WTC11 (cell line): ENCODE measurements around the gene APOO. TPM values are rescaled to one million over a fixed set of nuclear protein-coding genes. Genes with fewer than 3 reads are reported as not detected.

Experiments used
- ATAC-seq: fragments of 200-7000 bp; cut with Tn5 transposase; 2 replicates; pipeline ENCODE4 v1.10.0; 2021; ENCODE audit warnings: mild to moderate bottlenecking, moderate library complexity
- CTCF ChIA-PET: fragments of 300-600 bp; sonication (Branson Sonifier 250); formaldehyde crosslinking; loops from one replicate; lab custom pipeline; 2021; ENCODE audit warnings: antibody characterized with exemption; lab: Charles Lee
- POLR2A ChIA-PET: fragments of 350-600 bp; sonication (Branson Sonifier 250); formaldehyde crosslinking; loops from one replicate; lab custom pipeline; 2021; ENCODE audit warnings: antibody characterized with exemption; lab: Charles Lee
- DNase-seq: peaks from one replicate; pipeline ENCODE4 v3.0.0; 2021; ENCODE audit warnings: low spot score
- H3K27ac Mint-ChIP-seq: 2 replicates; pipeline ENCODE4 v1.8.0; 2021; ENCODE audit warnings: mixed read lengths
- H3K27me3 Mint-ChIP-seq: 2 replicates; pipeline ENCODE4 v1.8.0; 2021; ENCODE audit warnings: low read depth, mild to moderate bottlenecking, moderate library complexity, mixed read lengths
- H3K36me3 Mint-ChIP-seq: 2 replicates; pipeline ENCODE4 v1.8.0; 2021; ENCODE audit warnings: mixed read lengths
- H3K4me1 Mint-ChIP-seq: 2 replicates; pipeline ENCODE4 v1.8.0; 2022; ENCODE audit warnings: mixed read lengths
- H3K4me3 Mint-ChIP-seq: 2 replicates; pipeline ENCODE4 v1.8.0; 2021; ENCODE audit warnings: mild to moderate bottlenecking, moderate library complexity, mixed read lengths
- H3K9me3 Mint-ChIP-seq: 2 replicates; pipeline ENCODE4 v1.8.0; 2021; ENCODE audit warnings: mixed read lengths
- CREB1 ChIP-seq: sonication (generic); formaldehyde crosslinking; IDR thresholded peaks from 2 replicates; pipeline ENCODE4 v1.8.0; 2023; ENCODE audit warnings: mild to moderate bottlenecking, missing genetic modification reagents
- E2F1 ChIP-seq: sonication (generic); formaldehyde crosslinking; IDR thresholded peaks from 2 replicates; pipeline ENCODE4 v1.8.0; 2022; ENCODE audit warnings: mild to moderate bottlenecking, missing genetic modification reagents
- ETV6 ChIP-seq: sonication (generic); formaldehyde crosslinking; IDR thresholded peaks from 2 replicates; pipeline ENCODE4 v1.8.1; 2022; ENCODE audit warnings: mild to moderate bottlenecking, missing genetic modification reagents
- FOXP1 ChIP-seq: sonication (generic); formaldehyde crosslinking; IDR thresholded peaks from 2 replicates; pipeline ENCODE4 v1.8.0; 2022; ENCODE audit warnings: missing genetic modification reagents, mild to moderate bottlenecking, moderate library complexity, borderline replicate concordance
- GRHL2 ChIP-seq: fragments of 250-450 bp; sonication (Bioruptor Pico); IDR thresholded peaks from 2 replicates; pipeline ENCODE4 v1.8.0; 2022; ENCODE audit warnings: mild to moderate bottlenecking, moderate library complexity; ENCODE audit not compliant: insufficient replicate concordance, severe bottlenecking
- MLX ChIP-seq: sonication (generic); formaldehyde crosslinking; IDR thresholded peaks from 2 replicates; pipeline ENCODE4 v1.8.1; 2023; ENCODE audit warnings: mild to moderate bottlenecking, missing genetic modification reagents, moderate library complexity
- OVOL2 ChIP-seq: fragments of 250-450 bp; sonication (Bioruptor Pico); IDR thresholded peaks from 2 replicates; pipeline ENCODE4 v1.9.0; 2021; ENCODE audit warnings: mild to moderate bottlenecking, borderline replicate concordance
- RORB ChIP-seq: fragments of 250-450 bp; sonication (Bioruptor Pico); IDR thresholded peaks from 2 replicates; pipeline ENCODE4 v1.9.0; 2021; ENCODE audit warnings: mild to moderate bottlenecking
- SMAD4 ChIP-seq: sonication (generic); formaldehyde crosslinking; IDR thresholded peaks from 2 replicates; pipeline ENCODE4 v1.8.0; 2022; ENCODE audit warnings: mild to moderate bottlenecking, missing genetic modification reagents
- TEAD1 ChIP-seq: sonication (generic); formaldehyde crosslinking; IDR thresholded peaks from 2 replicates; pipeline ENCODE4 v1.8.0; 2022; ENCODE audit warnings: mild to moderate bottlenecking, missing genetic modification reagents
- USF1 ChIP-seq: sonication (generic); formaldehyde crosslinking; IDR thresholded peaks from 2 replicates; pipeline ENCODE4 v1.8.0; 2022; ENCODE audit warnings: mild to moderate bottlenecking, missing genetic modification reagents
- ZNF138 ChIP-seq: sonication (generic); formaldehyde crosslinking; conservative IDR thresholded peaks from 2 replicates; pipeline ENCODE4 v1.8.1; 2022; ENCODE audit warnings: mild to moderate bottlenecking, moderate library complexity, missing genetic modification reagents
- ZNF317 ChIP-seq: sonication (generic); formaldehyde crosslinking; IDR thresholded peaks from 2 replicates; pipeline ENCODE4 v1.8.1; 2023; ENCODE audit warnings: low read depth, mild to moderate bottlenecking, moderate library complexity, missing genetic modification reagents, borderline replicate concordance
- ZNF423 ChIP-seq: fragments of 250-450 bp; sonication (Bioruptor Pico); IDR thresholded peaks from 2 replicates; pipeline ENCODE4 v2.1.2; 2022; ENCODE audit warnings: mild to moderate bottlenecking, moderate library complexity
- ZSCAN18 ChIP-seq: fragments of 250-450 bp; sonication (Bioruptor Pico); IDR thresholded peaks from 2 replicates; pipeline ENCODE4 v2.1.2; 2022; ENCODE audit warnings: mild to moderate bottlenecking, moderate library complexity
- total RNA-seq: library from RNA; stranded (reverse); gene quantifications from 3 replicates; pipeline ENCODE4 v1.2.3, GENCODE V29; 2021
- TF ChIP-seq, protein P1 (sequence below): sonication (generic); formaldehyde crosslinking; IDR thresholded peaks from 2 replicates; pipeline ENCODE4 v1.8.1; 2022; ENCODE audit warnings: low read depth, mild to moderate bottlenecking, moderate library complexity, missing genetic modification reagents, borderline replicate concordance
- TF ChIP-seq, protein P2 (sequence below): sonication (generic); formaldehyde crosslinking; IDR thresholded peaks from 2 replicates; pipeline ENCODE4 v1.8.1; 2023; ENCODE audit warnings: mild to moderate bottlenecking, missing genetic modification reagents, borderline replicate concordance
- TF ChIP-seq, protein P3 (sequence below): sonication (generic); formaldehyde crosslinking; IDR thresholded peaks from 2 replicates; pipeline ENCODE4 v1.8.0; 2022; ENCODE audit warnings: mild to moderate bottlenecking, missing genetic modification reagents

The APOO gene
- total RNA-seq, 1 experiment from 2014 or later: 55.5 TPM

- TF ChIP-seq, protein P1, sequence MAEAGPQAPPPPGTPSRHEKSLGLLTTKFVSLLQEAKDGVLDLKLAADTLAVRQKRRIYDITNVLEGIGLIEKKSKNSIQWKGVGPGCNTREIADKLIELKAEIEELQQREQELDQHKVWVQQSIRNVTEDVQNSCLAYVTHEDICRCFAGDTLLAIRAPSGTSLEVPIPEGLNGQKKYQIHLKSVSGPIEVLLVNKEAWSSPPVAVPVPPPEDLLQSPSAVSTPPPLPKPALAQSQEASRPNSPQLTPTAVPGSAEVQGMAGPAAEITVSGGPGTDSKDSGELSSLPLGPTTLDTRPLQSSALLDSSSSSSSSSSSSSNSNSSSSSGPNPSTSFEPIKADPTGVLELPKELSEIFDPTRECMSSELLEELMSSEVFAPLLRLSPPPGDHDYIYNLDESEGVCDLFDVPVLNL (CRISPR knock-in tag): no peak
- TF ChIP-seq, all 79 proteins: peak for 0
These were observed 46.7 kb upstream of the APOO start (continued) for GRCh38 chrX:23954396-23954795.

GRCh38 chrX:23953908-23954269 lies 46.2 kb upstream of the APOO start:
- TF ChIP-seq FOXP1 (CRISPR knock-in tag): no peak
- no peak for TF ChIP-seq MLX (CRISPR knock-in tag)
- no peak for TF ChIP-seq GRHL2 (CRISPR knock-in tag)
- TF ChIP-seq RORB (CRISPR knock-in tag): no peak
- TF ChIP-seq ZNF317: no peak
- TF ChIP-seq USF1 (CRISPR knock-in tag): no peak
- TF ChIP-seq CREB1 (CRISPR knock-in tag): no peak
- TF ChIP-seq ZSCAN18 (CRISPR knock-in tag): no peak
- TF ChIP-seq ETV6 (CRISPR knock-in tag): no peak
- no peak for TF ChIP-seq ZNF138
- DNase-seq: no peak
- H3K27me3 Mint-ChIP-seq: no peaks in the 10 kb centered on the region
- peaks cover 23% of the 10 kb centered on the region for H3K4me1 Mint-ChIP-seq
- POLR2A ChIA-PET: no interaction called here
- ATAC-seq: no peak
- CTCF ChIA-PET: interaction anchor here (0.6 kb wide), 1 partner anchor 44 kb away, joined by 3 read pairs; no protein-coding TSS in a partner anchor
- H3K27ac Mint-ChIP-seq: no peak overlapping the region
- H3K4me3 Mint-ChIP-seq: no peak overlapping the region
- H3K9me3 Mint-ChIP-seq: no peaks in the 10 kb centered on the region
- H3K36me3 Mint-ChIP-seq: no peaks in the 10 kb centered on the region

DNA sequence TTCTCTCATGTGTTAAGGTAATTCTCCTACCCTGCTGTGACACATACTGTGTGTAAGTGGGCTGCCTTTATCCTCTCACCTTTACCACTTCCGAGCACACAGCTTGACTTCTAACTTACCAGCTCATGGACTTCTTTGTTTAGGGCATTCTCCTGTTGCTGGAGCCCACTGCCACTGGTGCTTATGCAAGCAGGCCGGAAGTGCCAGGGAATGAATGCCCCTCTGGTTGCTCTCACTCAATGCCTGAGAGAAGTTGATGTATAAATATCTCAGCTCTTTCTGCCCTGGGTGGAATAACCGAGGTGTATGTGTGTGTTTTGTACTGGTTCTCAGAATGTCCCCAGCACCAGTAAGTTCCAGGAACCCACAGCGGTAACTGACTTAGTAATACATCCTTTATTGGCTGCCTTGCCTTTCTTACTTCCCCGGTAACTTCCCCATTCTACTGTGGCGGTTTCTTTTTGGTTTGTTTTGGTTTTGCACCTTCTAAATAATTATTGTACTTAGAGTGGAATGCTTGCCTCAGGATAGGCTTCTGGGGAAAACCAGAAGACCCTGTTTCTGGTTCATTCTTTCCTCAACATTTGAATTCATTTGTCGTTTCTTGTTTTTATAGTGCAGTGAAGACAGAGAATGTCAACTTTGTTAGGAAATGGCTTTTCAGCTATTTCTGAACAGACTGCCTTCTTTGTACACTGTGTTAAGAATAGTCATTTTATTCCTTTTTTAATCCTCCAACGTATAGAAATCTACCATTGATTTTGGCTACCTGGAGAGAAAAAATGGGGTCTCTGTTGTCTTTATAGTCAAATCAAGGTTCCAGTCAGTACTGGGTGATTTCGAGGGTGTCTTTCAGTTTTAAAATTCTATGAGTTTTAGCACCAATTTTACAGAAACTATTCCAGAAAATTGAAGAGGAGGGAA lies 45.5 kb upstream of the APOO start:
- Mint-ChIP-seq H3K36me3 (no peaks in the 10 kb centered on the region), H3K9me3 (no peaks in the 10 kb centered on the region), H3K27me3 (no peaks in the 10 kb centered on the region), H3K4me3 (peak overlapping the region; percentile 32), H3K4me1 (peaks cover 23% of the 10 kb centered on the region), H3K27ac (peak overlapping the region; percentile 79)
- CTCF ChIA-PET: interaction anchor here (0.6 to 1.2 kb wide), 4 partner anchors 16 to 101 kb away, joined by 3 to 6 read pairs (median 3); partner anchors contain the start of genes APOO, CXorf58 and EIF2S3
- DNase-seq (peak; percentile 12), ATAC-seq (peak; percentile 91)
- POLR2A ChIA-PET: no interaction called here
- TF ChIP-seq ZNF423 (CRISPR knock-in tag) (peak; percentile 92), TEAD1 (peak; percentile 46; the same call in 1 of the 2 replicates), E2F1 (CRISPR knock-in tag) (no peak), OVOL2 (CRISPR knock-in tag) (no peak), SMAD4 (CRISPR knock-in tag) (no peak)
- TF ChIP-seq, protein P1 (CRISPR knock-in tag): no peak
- TF ChIP-seq, protein P2, sequence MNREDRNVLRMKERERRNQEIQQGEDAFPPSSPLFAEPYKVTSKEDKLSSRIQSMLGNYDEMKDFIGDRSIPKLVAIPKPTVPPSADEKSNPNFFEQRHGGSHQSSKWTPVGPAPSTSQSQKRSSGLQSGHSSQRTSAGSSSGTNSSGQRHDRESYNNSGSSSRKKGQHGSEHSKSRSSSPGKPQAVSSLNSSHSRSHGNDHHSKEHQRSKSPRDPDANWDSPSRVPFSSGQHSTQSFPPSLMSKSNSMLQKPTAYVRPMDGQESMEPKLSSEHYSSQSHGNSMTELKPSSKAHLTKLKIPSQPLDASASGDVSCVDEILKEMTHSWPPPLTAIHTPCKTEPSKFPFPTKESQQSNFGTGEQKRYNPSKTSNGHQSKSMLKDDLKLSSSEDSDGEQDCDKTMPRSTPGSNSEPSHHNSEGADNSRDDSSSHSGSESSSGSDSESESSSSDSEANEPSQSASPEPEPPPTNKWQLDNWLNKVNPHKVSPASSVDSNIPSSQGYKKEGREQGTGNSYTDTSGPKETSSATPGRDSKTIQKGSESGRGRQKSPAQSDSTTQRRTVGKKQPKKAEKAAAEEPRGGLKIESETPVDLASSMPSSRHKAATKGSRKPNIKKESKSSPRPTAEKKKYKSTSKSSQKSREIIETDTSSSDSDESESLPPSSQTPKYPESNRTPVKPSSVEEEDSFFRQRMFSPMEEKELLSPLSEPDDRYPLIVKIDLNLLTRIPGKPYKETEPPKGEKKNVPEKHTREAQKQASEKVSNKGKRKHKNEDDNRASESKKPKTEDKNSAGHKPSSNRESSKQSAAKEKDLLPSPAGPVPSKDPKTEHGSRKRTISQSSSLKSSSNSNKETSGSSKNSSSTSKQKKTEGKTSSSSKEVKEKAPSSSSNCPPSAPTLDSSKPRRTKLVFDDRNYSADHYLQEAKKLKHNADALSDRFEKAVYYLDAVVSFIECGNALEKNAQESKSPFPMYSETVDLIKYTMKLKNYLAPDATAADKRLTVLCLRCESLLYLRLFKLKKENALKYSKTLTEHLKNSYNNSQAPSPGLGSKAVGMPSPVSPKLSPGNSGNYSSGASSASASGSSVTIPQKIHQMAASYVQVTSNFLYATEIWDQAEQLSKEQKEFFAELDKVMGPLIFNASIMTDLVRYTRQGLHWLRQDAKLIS: no peak
- TF ChIP-seq, protein P3, sequence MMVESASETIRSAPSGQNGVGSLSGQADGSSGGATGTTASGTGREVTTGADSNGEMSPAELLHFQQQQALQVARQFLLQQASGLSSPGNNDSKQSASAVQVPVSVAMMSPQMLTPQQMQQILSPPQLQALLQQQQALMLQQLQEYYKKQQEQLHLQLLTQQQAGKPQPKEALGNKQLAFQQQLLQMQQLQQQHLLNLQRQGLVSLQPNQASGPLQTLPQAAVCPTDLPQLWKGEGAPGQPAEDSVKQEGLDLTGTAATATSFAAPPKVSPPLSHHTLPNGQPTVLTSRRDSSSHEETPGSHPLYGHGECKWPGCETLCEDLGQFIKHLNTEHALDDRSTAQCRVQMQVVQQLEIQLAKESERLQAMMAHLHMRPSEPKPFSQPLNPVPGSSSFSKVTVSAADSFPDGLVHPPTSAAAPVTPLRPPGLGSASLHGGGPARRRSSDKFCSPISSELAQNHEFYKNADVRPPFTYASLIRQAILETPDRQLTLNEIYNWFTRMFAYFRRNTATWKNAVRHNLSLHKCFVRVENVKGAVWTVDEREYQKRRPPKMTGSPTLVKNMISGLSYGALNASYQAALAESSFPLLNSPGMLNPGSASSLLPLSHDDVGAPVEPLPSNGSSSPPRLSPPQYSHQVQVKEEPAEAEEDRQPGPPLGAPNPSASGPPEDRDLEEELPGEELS (CRISPR knock-in tag): no peak
